Fibroblast of the conjunctiva (primary cell): ENCODE data around the gene MEGF10.

Source experiments
- DNase-seq: peaks from one replicate; pipeline ENCODE4 v3.0.0-alpha.2; 2010; ENCODE audit warnings: low read depth

MEGF10 gene

GRCh38 chr5:127326976-127327755 lies 36.6 kb downstream of the MEGF10 start:
- no peak for DNase-seq

GRCh38 chr5:127330116-127330515 lies 39.5 kb downstream of the MEGF10 start:
- DNase-seq, result no peak

GRCh38 chr5:127331890-127332649 lies 41.5 kb downstream of the MEGF10 start:
- no peak for DNase-seq

- no peak for DNase-seq
These were observed 42.9 kb downstream of the MEGF10 start for GRCh38 chr5:127333483-127333882.

GRCh38 chr5:127335381-127335780 lies 44.8 kb downstream of the MEGF10 start:
- DNase-seq, result no peak

GRCh38 chr5:127337876-127338275 lies 47.3 kb downstream of the MEGF10 start:
- DNase-seq, result no peak

- DNase-seq, result no peak
These were observed 47.9 kb downstream of the MEGF10 start for GRCh38 chr5:127338501-127338900.

GRCh38 chr5:127340606-127341005 lies 50.0 kb downstream of the MEGF10 start:
- no peak for DNase-seq

GRCh38 chr5:127342364-127342763 lies 51.8 kb downstream of the MEGF10 start:
- no peak for DNase-seq

GRCh38 chr5:127343313-127343712 lies 52.7 kb downstream of the MEGF10 start:
- no peak for DNase-seq

GRCh38 chr5:127343866-127344265 lies 53.3 kb downstream of the MEGF10 start:
- DNase-seq, result no peak

- DNase-seq, result no peak
These were observed 54.3 kb downstream of the MEGF10 start for GRCh38 chr5:127344931-127345330.

GRCh38 chr5:127351418-127351817 lies 60.8 kb downstream of the MEGF10 start:
- no peak for DNase-seq

- no peak for DNase-seq
These were observed 61.5 kb downstream of the MEGF10 start for GRCh38 chr5:127352068-127352467.

- DNase-seq, result no peak
These were observed 62.7 kb downstream of the MEGF10 start for GRCh38 chr5:127353327-127353726.

GRCh38 chr5:127353796-127354195 lies 63.2 kb downstream of the MEGF10 start:
- no peak for DNase-seq

- no peak for DNase-seq
These were observed 64.7 kb downstream of the MEGF10 start for GRCh38 chr5:127355337-127355736.

GRCh38 chr5:127358284-127358683 lies 67.7 kb downstream of the MEGF10 start:
- DNase-seq, result no peak

GRCh38 chr5:127358740-127359139 lies 68.1 kb downstream of the MEGF10 start:
- DNase-seq, result peak; percentile 36

GRCh38 chr5:127359502-127359901 lies 68.9 kb downstream of the MEGF10 start:
- no peak for DNase-seq

GRCh38 chr5:127363403-127363802 lies 72.8 kb downstream of the MEGF10 start:
- DNase-seq, result no peak

- DNase-seq, result no peak
These were observed 76.4 kb downstream of the MEGF10 start for GRCh38 chr5:127367029-127367428.

- DNase-seq, result no peak
These were observed 77.4 kb downstream of the MEGF10 start for GRCh38 chr5:127367946-127368465.
